ENCODE measurements around the gene MED16. TPM values are rescaled to one million over a fixed set of nuclear protein-coding genes. Genes with fewer than 3 reads are reported as not detected.
"Not testable (repeated sequence)": the region's sequence is repeated elsewhere in the genome, so short reads cannot be mapped to it uniquely, and the experiment has no call there.

MED16 gene
- total and polyA plus RNA-seq, 4 donors: 20.3 to 66.1 (median 38.5) TPM

DNA sequence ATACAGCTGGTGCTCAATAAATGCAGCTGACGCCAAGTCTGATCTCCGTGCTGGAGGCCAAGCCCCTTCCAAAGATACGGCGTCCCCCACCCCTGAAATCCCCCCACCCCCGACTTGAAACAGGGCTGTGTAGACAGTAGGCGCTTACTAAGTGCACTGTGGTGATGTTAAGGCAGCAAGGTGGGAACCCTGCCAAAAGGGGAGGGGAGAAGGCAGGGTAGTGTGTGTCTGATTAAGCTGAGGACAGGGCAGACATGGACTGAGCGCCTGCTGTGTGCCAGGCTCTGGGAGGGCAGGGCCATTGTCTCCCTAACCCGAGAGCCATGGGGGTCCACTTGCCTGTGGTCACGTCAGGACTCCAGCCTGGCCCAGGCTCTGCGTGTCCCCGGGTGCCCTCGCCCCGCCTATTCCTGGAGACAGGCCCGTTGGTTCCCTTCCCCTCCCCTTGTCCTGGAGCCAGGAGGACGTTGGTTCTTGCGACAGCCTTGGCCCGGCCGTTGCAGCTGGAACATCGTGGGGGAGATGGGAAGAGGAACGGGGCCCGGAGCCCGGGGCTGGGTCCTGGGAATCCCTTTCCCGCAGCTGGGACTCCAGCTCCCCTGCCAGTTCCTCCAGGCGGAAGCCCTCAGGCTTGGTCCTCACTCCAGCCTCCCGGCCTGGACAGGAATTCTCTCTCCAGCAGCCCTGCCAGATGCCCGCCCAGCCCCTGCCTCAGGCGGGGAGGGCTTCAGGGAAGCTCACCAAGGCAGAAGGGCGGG lies 42.6 kb downstream of the MED16 start:
- H3K27ac ChIP-seq (ENCODE audit: low read depth, low read length): no peak overlapping the region
- H3K4me3 ChIP-seq (ENCODE audit: low read depth, low read length): no peak overlapping the region
- H3K27me3 ChIP-seq (ENCODE audit: control insufficient read depth, insufficient read depth, low read length): peaks cover 29% of the 10 kb centered on the region
- 16% methylated on average over 21 of the region's 28 CpGs for WGBS (ENCODE audit: insufficient coverage)
- H3K36me3 ChIP-seq (ENCODE audit: control insufficient read depth, insufficient read depth, low read length): no peaks in the 10 kb centered on the region
- no peaks in the 10 kb centered on the region for H3K9me3 ChIP-seq (ENCODE audit: control insufficient read depth, insufficient read depth, low read length)
- peak in 1 of 6 donors; percentile 78 for DNase-seq (ENCODE audit: low read depth in 4 of 6, low spot score in 6 of 6)
- peaks cover 12% of the 10 kb centered on the region for H3K4me1 ChIP-seq (ENCODE audit: control insufficient read depth, insufficient read depth, low read length)

DNA sequence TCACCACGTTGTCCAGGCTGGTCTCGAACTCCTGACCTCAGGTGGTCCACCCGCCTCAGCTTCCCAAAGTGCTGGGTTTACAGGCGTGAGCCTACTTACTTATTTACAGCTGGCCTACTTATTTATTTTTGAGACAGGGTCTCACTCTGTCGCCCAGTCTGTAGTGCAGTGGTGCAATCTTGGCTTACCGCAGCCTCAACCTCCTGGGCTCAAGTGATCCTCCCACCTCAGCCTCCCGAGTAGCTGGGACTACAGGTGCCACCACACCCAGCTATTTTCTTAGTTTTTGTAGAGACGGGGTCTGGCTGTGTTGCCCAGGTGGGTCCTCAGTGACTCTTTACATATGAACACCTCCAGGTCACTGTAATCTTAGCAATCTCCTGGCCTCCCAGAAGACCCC lies 43.8 kb downstream of the MED16 start:
- H3K36me3 ChIP-seq (ENCODE audit: control insufficient read depth, insufficient read depth, low read length); H3K27ac ChIP-seq (ENCODE audit: low read depth, low read length); DNase-seq (ENCODE audit: low read depth in 4 of 6, low spot score in 6 of 6); H3K4me3 ChIP-seq (ENCODE audit: low read depth, low read length); H3K9me3 ChIP-seq (ENCODE audit: control insufficient read depth, insufficient read depth, low read length): not testable (repeated sequence)
- WGBS (ENCODE audit: insufficient coverage): 91% methylated on average over 7 of the region's 8 CpGs
- peaks cover 12% of the 10 kb centered on the region for H3K4me1 ChIP-seq (ENCODE audit: control insufficient read depth, insufficient read depth, low read length)
- H3K27me3 ChIP-seq (ENCODE audit: control insufficient read depth, insufficient read depth, low read length): peaks cover 38% of the 10 kb centered on the region

DNA sequence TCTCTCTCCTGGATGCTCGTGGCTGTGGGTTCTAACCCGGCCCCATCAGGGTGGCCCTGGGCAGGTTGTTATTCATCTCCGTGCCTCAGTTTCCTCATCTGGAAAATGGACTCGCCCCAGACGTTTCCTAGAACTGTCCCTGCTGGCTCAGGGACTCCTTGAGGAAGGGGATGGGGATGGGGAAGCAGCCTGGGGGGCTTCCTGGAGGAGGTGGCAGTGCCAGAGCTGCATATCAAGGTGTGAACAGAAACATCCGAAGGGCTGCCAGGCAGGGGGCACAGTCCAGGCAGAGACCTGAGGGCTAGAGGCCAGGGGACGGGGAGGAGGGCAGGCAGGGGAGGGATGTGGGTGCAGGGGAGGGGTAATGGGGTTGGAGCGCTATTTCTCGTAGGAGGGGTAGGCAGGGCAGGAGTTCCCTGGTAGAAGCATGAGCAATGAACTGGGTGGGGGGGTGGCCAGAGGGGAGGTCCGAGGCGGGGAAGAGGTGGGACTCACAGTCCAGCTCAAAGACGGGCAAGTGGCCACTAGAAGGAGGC lies 44.5 kb downstream of the MED16 start:
- H3K27ac ChIP-seq (ENCODE audit: low read depth, low read length): no peak overlapping the region
- peaks cover 43% of the 10 kb centered on the region for H3K27me3 ChIP-seq (ENCODE audit: control insufficient read depth, insufficient read depth, low read length)
- no peaks in the 10 kb centered on the region for H3K36me3 ChIP-seq (ENCODE audit: control insufficient read depth, insufficient read depth, low read length)
- H3K4me3 ChIP-seq (ENCODE audit: low read depth, low read length): no peak overlapping the region
- H3K9me3 ChIP-seq (ENCODE audit: control insufficient read depth, insufficient read depth, low read length): no peaks in the 10 kb centered on the region
- 57% methylated on average over 12 of the region's 12 CpGs for WGBS (ENCODE audit: insufficient coverage)
- peaks cover 18% of the 10 kb centered on the region for H3K4me1 ChIP-seq (ENCODE audit: control insufficient read depth, insufficient read depth, low read length)
- DNase-seq (ENCODE audit: low read depth in 4 of 6, low spot score in 6 of 6): no peak

DNA sequence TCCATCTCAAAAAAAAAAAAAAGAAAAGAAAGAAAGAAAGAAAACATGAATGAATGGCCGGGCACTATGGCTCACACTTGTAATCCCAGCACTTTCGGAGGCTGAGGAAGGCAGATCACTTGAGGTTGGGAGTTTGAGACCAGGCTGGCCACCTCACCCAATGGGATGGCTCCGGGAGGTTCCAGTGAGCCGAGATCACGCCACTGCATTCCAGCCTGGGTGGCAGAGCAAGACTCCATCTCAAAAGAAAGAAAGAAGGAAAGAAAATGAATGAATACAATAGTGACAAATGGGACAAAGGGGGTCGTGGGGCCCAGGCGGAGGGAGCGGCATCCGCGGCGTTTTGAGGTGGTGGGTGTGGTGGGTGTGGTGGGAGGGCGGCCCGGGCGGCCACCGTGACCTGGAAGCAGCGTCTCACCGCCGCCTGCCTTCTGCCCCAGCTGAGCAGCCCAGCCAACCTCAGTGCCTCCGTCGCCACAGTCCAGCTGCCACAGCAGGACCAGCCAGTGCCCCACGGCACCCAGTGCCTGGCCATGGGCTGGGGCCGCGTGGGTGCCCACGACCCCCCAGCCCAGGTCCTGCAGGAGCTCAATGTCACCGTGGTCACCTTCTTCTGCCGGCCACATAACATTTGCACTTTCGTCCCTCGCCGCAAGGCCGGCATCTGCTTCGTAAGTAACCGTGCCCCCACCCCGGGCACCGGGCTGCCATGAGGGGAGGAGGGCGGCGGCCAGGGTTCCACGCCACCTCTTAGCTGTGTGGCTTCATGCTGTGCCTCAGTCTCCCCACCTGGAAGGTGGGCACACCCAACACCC lies 47.1 kb downstream of the MED16 start:
- 58% methylated on average over 33 of the region's 37 CpGs for WGBS (ENCODE audit: insufficient coverage)
- H3K4me1 ChIP-seq (ENCODE audit: control insufficient read depth, insufficient read depth, low read length): peaks cover 22% of the 10 kb centered on the region
- DNase-seq (ENCODE audit: low read depth in 4 of 6, low spot score in 6 of 6): no peak
- no peak overlapping the region for H3K4me3 ChIP-seq (ENCODE audit: low read depth, low read length)
- H3K27me3 ChIP-seq (ENCODE audit: control insufficient read depth, insufficient read depth, low read length): peaks cover 39% of the 10 kb centered on the region
- no peaks in the 10 kb centered on the region for H3K9me3 ChIP-seq (ENCODE audit: control insufficient read depth, insufficient read depth, low read length)
- no peaks in the 10 kb centered on the region for H3K36me3 ChIP-seq (ENCODE audit: control insufficient read depth, insufficient read depth, low read length)
- no peak overlapping the region for H3K27ac ChIP-seq (ENCODE audit: low read depth, low read length)

DNA sequence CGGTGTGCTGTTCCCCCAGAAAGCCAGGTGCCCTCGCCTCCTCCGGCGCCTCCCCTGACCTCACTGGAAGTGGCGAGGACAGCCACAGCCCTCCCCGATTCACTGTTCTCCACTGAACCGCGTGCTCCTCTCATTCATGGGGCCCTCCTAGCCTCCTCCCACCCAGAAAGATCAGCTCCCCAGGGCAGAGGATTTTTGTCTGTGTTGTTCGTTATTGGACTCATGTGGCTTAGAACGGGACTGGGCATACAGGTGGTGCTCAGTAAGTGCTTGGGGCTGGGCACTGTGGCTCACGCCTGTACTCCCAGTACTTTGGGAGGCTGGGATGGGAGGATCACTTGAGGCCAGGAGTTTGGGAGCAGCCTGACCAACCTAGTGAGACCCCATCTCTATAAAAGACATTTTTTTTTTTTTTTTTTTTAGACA lies 48.4 kb downstream of the MED16 start:
- Histone ChIP-seq H3K27me3 (ENCODE audit: control insufficient read depth, insufficient read depth, low read length) (peaks cover 39% of the 10 kb centered on the region), H3K9me3 (ENCODE audit: control insufficient read depth, insufficient read depth, low read length) (no peaks in the 10 kb centered on the region)
- 32% methylated on average over 7 of the region's 11 CpGs for WGBS (ENCODE audit: insufficient coverage)

DNA sequence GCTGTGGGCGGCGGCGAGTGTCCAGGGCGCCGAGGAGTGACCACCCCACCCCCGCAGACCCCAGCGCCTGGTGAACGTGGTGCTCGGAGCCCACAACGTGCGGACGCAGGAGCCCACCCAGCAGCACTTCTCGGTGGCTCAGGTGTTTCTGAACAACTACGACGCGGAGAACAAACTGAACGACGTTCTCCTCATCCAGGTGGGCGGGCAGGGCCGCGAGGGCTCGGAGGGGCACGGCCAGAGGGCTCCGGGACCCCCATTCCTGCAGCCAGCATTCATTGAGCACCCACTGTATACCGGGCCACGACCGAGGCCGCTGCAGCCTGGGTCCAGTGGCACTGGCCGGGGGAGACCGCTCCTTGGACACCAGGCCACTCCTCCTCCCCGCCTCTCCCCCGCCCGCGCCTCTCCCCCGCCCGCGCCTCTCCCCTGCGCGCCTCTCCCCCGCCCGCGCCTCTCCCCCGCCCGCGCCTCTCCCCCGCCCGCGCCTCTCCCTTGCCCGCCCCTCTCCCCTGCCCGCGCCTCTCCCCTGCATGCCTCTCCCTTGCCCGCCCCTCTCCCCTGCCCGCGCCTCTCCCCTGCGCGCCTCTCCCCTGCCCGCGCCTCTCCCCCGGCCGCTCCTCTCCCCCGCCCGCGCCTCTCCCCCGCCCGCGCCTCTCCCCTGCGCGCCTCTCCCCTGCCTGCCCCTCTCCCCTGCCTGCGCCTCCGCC lies 49.0 kb downstream of the MED16 start:
- Histone ChIP-seq H3K4me3 (ENCODE audit: low read depth, low read length) (no peak overlapping the region), H3K27ac (ENCODE audit: low read depth, low read length) (no peak overlapping the region), H3K9me3 (ENCODE audit: control insufficient read depth, insufficient read depth, low read length) (no peaks in the 10 kb centered on the region), H3K27me3 (ENCODE audit: control insufficient read depth, insufficient read depth, low read length) (peaks cover 39% of the 10 kb centered on the region), H3K36me3 (ENCODE audit: control insufficient read depth, insufficient read depth, low read length) (no peaks in the 10 kb centered on the region), H3K4me1 (ENCODE audit: control insufficient read depth, insufficient read depth, low read length) (peaks cover 17% of the 10 kb centered on the region)
- no peak for DNase-seq (ENCODE audit: low read depth in 4 of 6, low spot score in 6 of 6)
- 18% methylated on average over 35 of the region's 70 CpGs for WGBS (ENCODE audit: insufficient coverage)

More for the DNA sequence above, 48.4 kb downstream of the MED16 start:
- peaks cover 15% of the 10 kb centered on the region for H3K4me1 ChIP-seq (ENCODE audit: control insufficient read depth, insufficient read depth, low read length)
- no peaks in the 10 kb centered on the region for H3K36me3 ChIP-seq (ENCODE audit: control insufficient read depth, insufficient read depth, low read length)
- H3K4me3 ChIP-seq (ENCODE audit: low read depth, low read length): no peak overlapping the region
- no peak for DNase-seq (ENCODE audit: low read depth in 4 of 6, low spot score in 6 of 6)
- no peak overlapping the region for H3K27ac ChIP-seq (ENCODE audit: low read depth, low read length)

DNA sequence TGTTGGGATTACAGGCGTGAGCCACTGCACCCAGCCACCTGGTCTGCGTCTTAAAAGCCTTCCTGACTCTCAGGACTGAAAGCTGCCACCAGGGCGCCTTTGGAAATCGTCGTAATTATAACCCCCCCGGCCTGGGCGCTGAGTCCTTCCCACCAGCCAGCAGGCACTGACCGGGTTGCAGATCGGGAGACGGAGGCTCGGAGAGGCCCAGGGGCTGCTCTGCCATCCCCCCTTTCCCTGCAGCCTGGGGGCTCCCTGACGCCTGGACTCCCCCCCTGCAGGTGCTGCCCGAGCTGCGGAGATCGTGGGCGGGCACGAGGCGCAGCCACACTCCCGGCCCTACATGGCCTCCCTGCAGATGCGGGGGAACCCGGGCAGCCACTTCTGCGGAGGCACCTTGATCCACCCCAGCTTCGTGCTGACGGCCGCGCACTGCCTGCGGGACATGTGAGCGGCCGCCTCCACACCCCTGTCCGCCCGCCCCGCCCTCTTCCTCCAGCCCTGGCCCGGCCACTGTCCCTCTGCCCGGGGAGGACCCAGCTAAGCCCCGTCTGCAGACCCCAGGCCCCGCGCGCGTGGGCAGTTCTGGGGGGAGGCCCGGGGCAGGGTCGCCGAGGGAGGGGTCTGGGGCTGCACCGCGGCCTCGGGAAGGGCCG lies 49.7 kb downstream of the MED16 start:
- Histone ChIP-seq H3K9me3 (ENCODE audit: control insufficient read depth, insufficient read depth, low read length) (no peaks in the 10 kb centered on the region), H3K36me3 (ENCODE audit: control insufficient read depth, insufficient read depth, low read length) (no peaks in the 10 kb centered on the region), H3K27me3 (ENCODE audit: control insufficient read depth, insufficient read depth, low read length) (peaks cover 37% of the 10 kb centered on the region), H3K4me1 (ENCODE audit: control insufficient read depth, insufficient read depth, low read length) (peaks cover 18% of the 10 kb centered on the region), H3K4me3 (ENCODE audit: low read depth, low read length) (no peak overlapping the region), H3K27ac (ENCODE audit: low read depth, low read length) (no peak overlapping the region)
- no peak for DNase-seq (ENCODE audit: low read depth in 4 of 6, low spot score in 6 of 6)
- WGBS (ENCODE audit: insufficient coverage): 5% methylated on average over 46 of the region's 46 CpGs

DNA sequence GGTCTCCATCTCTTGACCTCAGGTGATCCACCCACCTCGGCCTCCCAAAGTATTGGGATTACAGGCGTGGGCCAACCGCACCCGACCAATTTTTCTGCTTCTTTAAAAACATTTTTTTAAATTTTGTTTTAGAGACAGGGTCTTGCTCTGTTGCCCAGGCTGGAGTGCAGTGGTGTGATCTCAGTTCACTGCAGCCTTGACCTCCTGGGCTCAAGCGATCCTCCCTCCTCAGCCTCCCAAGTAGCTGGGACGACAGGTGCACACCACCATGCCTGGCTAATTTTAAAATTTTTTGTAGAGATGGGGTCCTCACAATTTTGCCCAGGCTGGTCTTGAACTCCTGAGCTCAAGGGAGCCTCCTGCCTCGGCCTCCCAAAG lies 50.2 kb downstream of the MED16 start:
- Histone ChIP-seq H3K27me3 (ENCODE audit: control insufficient read depth, insufficient read depth, low read length) (peaks cover 33% of the 10 kb centered on the region), H3K4me1 (ENCODE audit: control insufficient read depth, insufficient read depth, low read length) (peaks cover 15% of the 10 kb centered on the region)
- H3K36me3 ChIP-seq (ENCODE audit: control insufficient read depth, insufficient read depth, low read length); DNase-seq (ENCODE audit: low read depth in 4 of 6, low spot score in 6 of 6); H3K9me3 ChIP-seq (ENCODE audit: control insufficient read depth, insufficient read depth, low read length); H3K27ac ChIP-seq (ENCODE audit: low read depth, low read length); H3K4me3 ChIP-seq (ENCODE audit: low read depth, low read length): not testable (repeated sequence)
- WGBS (ENCODE audit: insufficient coverage): 87% methylated on average over 2 of the region's 7 CpGs

Data from spinal cord (tissue), 10 donors.